ENCODE measurements around the gene DHRSX. TPM values are rescaled to one million over a fixed set of nuclear protein-coding genes. Genes with fewer than 3 reads are reported as not detected.
"Not testable (repeated sequence)": the region's sequence is repeated elsewhere in the genome, so short reads cannot be mapped to it uniquely, and the experiment has no call there.

The DHRSX gene
- total RNA-seq, 4 donors from 2014 or later: 19.9 to 36.5 (median 24.2) TPM

DNA sequence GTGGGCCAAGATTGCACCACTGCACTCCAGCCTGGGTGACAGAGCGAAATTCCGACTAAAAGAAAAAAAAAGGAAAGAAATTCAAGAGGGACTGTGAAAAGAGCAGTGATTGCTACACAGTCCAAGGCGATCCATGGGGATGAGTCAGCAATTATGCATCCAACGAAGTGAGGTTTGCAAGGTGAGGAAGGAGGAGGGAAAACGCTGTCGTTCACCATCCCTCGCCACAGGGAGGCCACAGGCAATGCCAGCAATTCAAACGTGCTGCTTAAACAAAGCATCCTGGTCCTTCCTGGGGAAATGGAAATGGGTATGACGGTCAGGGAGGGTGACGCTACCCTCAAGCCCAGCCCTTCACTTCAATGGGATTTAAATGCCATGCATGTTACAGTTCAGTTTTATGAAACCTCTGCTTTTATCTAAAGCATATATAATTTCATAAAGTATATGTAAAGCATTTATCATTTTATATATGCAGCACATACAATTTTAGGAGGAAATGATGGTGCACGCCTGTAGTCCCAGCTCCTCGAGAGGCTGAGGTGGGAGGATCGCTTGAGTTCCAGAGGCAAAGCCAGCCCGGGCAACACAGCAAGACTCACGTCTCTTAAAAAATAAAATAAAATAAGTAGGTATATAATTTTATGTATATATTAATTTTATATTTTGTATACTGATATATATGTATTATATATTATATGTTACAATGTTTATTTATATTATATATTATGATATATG is 108.7 kb downstream of the DHRSX start:
- Histone ChIP-seq H3K36me3 (no peaks in the 10 kb centered on the region), H3K27ac (no peak overlapping the region), H3K27me3 (no peaks in the 10 kb centered on the region), H3K9me3 (no peaks in the 10 kb centered on the region), H3K4me1 (no peaks in the 10 kb centered on the region), H3K4me3 (replicated peaks in 1 of 3) (no peak overlapping the region)
- intact Hi-C loops (cut with DNase I): no loop called here
- 87 to 88% methylated on average over 15 of the region's 15 CpGs for WGBS, 2 donors
- TF ChIP-seq CTCF (IDR thresholded peaks at IDR 0.05) (no peak), POLR2A (IDR thresholded peaks at IDR 0.05) (no peak)
- no peak for DNase-seq

DNA sequence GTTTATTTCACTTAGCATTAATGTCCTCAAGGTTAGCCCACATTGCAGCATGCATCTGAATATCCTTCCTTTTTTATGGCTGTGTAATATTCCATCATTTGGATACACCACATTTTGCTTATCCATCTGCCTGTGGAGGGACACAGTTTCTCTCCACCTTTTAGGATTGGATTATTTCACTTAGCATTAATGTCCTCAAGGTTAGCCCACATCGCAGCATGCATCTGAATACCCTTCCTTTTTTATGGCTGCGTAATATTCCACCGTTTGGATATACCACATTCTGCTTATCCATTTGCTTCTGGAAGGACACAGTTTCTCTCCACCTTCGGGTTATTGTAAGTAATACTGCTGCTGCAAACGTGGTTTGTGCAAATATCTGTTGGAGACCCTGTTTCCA is 110.0 kb downstream of the DHRSX start:
- no peak for TF ChIP-seq CTCF (IDR thresholded peaks at IDR 0.05)
- no peak for TF ChIP-seq POLR2A (IDR thresholded peaks at IDR 0.05)
- Histone ChIP-seq H3K27me3 (no peaks in the 10 kb centered on the region), H3K27ac (no peak overlapping the region), H3K9me3 (no peaks in the 10 kb centered on the region), H3K4me3 (replicated peaks in 1 of 3) (no peak overlapping the region), H3K4me1 (no peaks in the 10 kb centered on the region), H3K36me3 (no peaks in the 10 kb centered on the region)
- DNase-seq: no peak
- WGBS, 2 donors: 94 to 96% methylated on average over 5 of the region's 5 CpGs
- intact Hi-C loops (cut with DNase I): no loop called here

DNA sequence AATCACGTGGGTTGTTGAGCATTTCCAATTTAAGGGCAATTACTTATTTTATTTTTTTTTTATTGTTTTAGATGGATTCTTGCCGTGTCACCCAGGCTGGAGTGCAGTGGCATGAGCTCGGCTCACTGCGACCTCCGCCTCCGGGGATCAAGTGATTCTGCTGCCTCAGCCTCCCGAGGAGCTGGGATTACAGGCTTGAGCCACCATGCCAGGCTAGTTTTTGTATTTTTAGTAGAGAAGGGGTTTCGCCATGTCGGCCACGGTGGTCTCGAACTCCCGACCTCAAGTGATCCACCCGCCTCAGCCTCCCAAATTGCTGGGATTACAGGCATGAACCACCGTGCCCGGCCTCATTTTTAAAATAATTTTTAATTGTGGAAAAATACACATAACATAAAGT is 111.0 kb downstream of the DHRSX start:
- H3K4me3 ChIP-seq (replicated peaks in 1 of 3); H3K36me3 ChIP-seq; H3K27me3 ChIP-seq; H3K4me1 ChIP-seq; H3K27ac ChIP-seq; H3K9me3 ChIP-seq; DNase-seq; intact Hi-C loops (cut with DNase I): not testable (repeated sequence)
- WGBS, 2 donors: 96% methylated on average over 15 of the region's 15 CpGs

- Histone ChIP-seq H3K9me3 (no peaks in the 10 kb centered on the region), H3K27ac (no peak overlapping the region), H3K4me3 (replicated peaks in 1 of 3) (no peak overlapping the region), H3K36me3 (no peaks in the 10 kb centered on the region), H3K27me3 (no peaks in the 10 kb centered on the region), H3K4me1 (no peaks in the 10 kb centered on the region)
- no peak for DNase-seq
- TF ChIP-seq CTCF (IDR thresholded peaks at IDR 0.05) (no peak), POLR2A (IDR thresholded peaks at IDR 0.05) (no peak)
- intact Hi-C loops (cut with DNase I): no loop called here
- WGBS, 2 donors: 98 to 99% methylated on average over 6 of the region's 6 CpGs
Observed at GRCh38 chrX:2389324-2389723, 111.5 kb downstream of the DHRSX start.

DNA sequence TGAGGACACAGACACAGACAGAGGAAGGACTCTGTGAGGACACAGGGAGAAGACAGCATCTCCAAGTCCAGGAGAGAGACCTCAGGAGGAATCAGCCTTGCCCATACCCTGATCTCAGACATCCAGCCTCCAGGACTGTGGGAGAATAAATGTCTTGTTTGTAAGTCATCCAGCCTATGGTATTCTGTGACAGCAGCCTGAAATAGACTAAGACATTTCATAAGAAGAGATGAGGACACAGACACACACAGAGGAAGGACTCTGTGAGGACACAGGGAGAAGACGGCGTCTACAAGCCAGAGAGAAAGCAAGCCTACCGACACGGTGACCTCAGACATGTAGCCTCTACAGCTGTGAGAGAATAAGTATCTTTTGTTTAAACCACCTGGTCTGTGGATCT is 112.1 kb downstream of the DHRSX start:
- H3K9me3 ChIP-seq: no peaks in the 10 kb centered on the region
- WGBS, 2 donors: 79 to 81% methylated on average over 4 of the region's 4 CpGs
- TF ChIP-seq POLR2A (IDR thresholded peaks at IDR 0.05) (no peak), CTCF (IDR thresholded peaks at IDR 0.05) (no peak)
- no peaks in the 10 kb centered on the region for H3K27me3 ChIP-seq
- H3K4me3 ChIP-seq (replicated peaks in 1 of 3): no peak overlapping the region
- intact Hi-C loops (cut with DNase I): no loop called here
- no peak overlapping the region for H3K27ac ChIP-seq
- no peaks in the 10 kb centered on the region for H3K36me3 ChIP-seq
- no peak for DNase-seq
- H3K4me1 ChIP-seq: no peaks in the 10 kb centered on the region

Measured in thyroid gland (tissue), 4 donors.